Right lobe of liver (tissue), 6 donors: ENCODE results near the gene AVPR2. TPM values are rescaled to one million over a fixed set of nuclear protein-coding genes. Genes with fewer than 3 reads are reported as not detected.
A peak's percentile ranks its signal among the peaks of the same experiment; 100 is the strongest.

ENCODE experiments used
- ATAC-seq, 4 donors: fragments of 200-7000 bp; cut with Tn5 transposase; one replicate each; pipeline ENCODE4 v1.9.1; 2020; ENCODE audit warnings: mild to moderate bottlenecking in 4 of 4, moderate library complexity in 4 of 4
- DNase-seq, 3 donors: peaks; one replicate each; pipeline ENCODE4 v3.0.0-alpha.2; 2020
- H3K27ac ChIP-seq, 3 donors: fragments of 200-600 bp; one replicate each; pipeline ENCODE4 v1.8.0; 2022
- H3K27me3 ChIP-seq, 2 donors: fragments of 200-600 bp; one replicate each; pipeline ENCODE4 v1.8.0; 2022
- H3K36me3 ChIP-seq, 4 donors: fragments of 200-600 bp; sonication (generic) in 1 of 4; one replicate each; pipeline versions ENCODE4 v1.5.1 to v1.8.0; 2017 to 2022; ENCODE audit warnings: control low read depth in 1 of 4
- H3K4me1 ChIP-seq, 4 donors: fragments of 200-600 bp; sonication (generic) in 1 of 4; one replicate each; pipeline versions ENCODE4 v1.5.1 to v1.8.0; 2017 to 2022; ENCODE audit warnings: control low read depth in 1 of 4
- H3K4me3 ChIP-seq, 3 donors: fragments of 200-600 bp; one replicate each; pipeline ENCODE4 v1.8.0; 2022
- H3K9me3 ChIP-seq, 4 donors: fragments of 200-600 bp; sonication (generic) in 1 of 4; one replicate each; pipeline versions ENCODE4 v1.5.1 to v1.8.0; 2017 to 2022; ENCODE audit warnings: control low read depth in 1 of 4
- POLR2A ChIP-seq: fragments of 450-650 bp; IDR thresholded peaks from one replicate; pipeline ENCODE4 v1.6.1; 2017; ENCODE audit warnings: antibody characterized with exemption, mild to moderate bottlenecking
- WGBS: methylation state at CpG from one replicate; pipeline ENCODE4 v1.1.6; 2018; ENCODE audit warnings: low coverage, low lambda C conversion rate; ENCODE audit not compliant: insufficient coverage; ENCODE audit errors: missing lambda C conversion rate; 5-methylcytosine and 5-hydroxymethylcytosine counted together
- intact Hi-C, 2 donors: fragments of 100-400 bp; cut with DNase I; formaldehyde crosslinking; loops; one replicate each; pipeline versions ENCODE4 v1.11.2 to v1.14.1; 2022
- total RNA-seq, 6 experiments: library from RNA; depleted of rRNA in 2 of 6; stranded (reverse); fragments of >200 nt in 2 of 6; fragmentation: NEBNext Ultra II Directional in 3 of 6; extraction: Animal tissue kit (Norgen Biotek cat#: 25700) in 3 of 6; gene quantifications; one replicate each; pipeline versions ENCODE4 v1.1.0 to v1.2.4, GENCODE V29; 2016 to 2023
- TF ChIP-seq, protein P1 (sequence below), 4 donors: fragments of 200-600 bp in 3 of 4; fragments of 450-650 bp in 1 of 4; IDR thresholded peaks; one replicate each; pipeline versions ENCODE4 v1.5.1 to v1.8.0; 2016 to 2022; ENCODE audit warnings: antibody characterized with exemption in 4 of 4, mild to moderate bottlenecking in 2 of 4
- donor health status: DM: no; HTN: yes; CAD: no.
- donor health status: DM: no; HTN: no; CAD: no.
- donor health status: DM: no; HTN: no; CAD: no.
- donor health status: DM: no; HTN: yes; CAD: no.
- donor health status: DM: no; HTN: yes; CAD: no.

AVPR2 gene
- total RNA-seq, 6 experiments from 2014 or later: 0.31 TPM; not detected in 5

- Histone ChIP-seq H3K36me3 (no peaks in the 10 kb centered on the region), H3K27ac (no peak overlapping the region), H3K4me3 (peak overlapping the region; percentile 40 to 97 (median 46)), H3K27me3 (no peaks in the 10 kb centered on the region), H3K4me1 (peaks cover 0 to 13% (median 4%) of the 10 kb centered on the region in 4 donors), H3K9me3 (no peaks in the 10 kb centered on the region)
- WGBS: 44% methylated on average over 8 of the region's 32 CpGs
- ATAC-seq (peak; percentile 27 to 54 (median 34)), DNase-seq (peak in 1 of 3 donors; percentile 37)
- intact Hi-C loops: no loop called here
- TF ChIP-seq, protein P1, sequence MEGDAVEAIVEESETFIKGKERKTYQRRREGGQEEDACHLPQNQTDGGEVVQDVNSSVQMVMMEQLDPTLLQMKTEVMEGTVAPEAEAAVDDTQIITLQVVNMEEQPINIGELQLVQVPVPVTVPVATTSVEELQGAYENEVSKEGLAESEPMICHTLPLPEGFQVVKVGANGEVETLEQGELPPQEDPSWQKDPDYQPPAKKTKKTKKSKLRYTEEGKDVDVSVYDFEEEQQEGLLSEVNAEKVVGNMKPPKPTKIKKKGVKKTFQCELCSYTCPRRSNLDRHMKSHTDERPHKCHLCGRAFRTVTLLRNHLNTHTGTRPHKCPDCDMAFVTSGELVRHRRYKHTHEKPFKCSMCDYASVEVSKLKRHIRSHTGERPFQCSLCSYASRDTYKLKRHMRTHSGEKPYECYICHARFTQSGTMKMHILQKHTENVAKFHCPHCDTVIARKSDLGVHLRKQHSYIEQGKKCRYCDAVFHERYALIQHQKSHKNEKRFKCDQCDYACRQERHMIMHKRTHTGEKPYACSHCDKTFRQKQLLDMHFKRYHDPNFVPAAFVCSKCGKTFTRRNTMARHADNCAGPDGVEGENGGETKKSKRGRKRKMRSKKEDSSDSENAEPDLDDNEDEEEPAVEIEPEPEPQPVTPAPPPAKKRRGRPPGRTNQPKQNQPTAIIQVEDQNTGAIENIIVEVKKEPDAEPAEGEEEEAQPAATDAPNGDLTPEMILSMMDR (IDR thresholded peaks at IDR 0.05): no peak
- no peak for TF ChIP-seq POLR2A
Observed at GRCh38 chrX:153935326-153935851, 30.9 kb downstream of the AVPR2 start.

- no peaks in the 10 kb centered on the region for H3K36me3 ChIP-seq
- TF ChIP-seq, protein P1 (IDR thresholded peaks at IDR 0.05): no peak
- TF ChIP-seq POLR2A: no peak
- H3K27ac ChIP-seq: no peak overlapping the region
- H3K9me3 ChIP-seq: no peaks in the 10 kb centered on the region
- H3K4me1 ChIP-seq: peaks cover 0 to 13% (median 4%) of the 10 kb centered on the region in 4 donors
- no peaks in the 10 kb centered on the region for H3K27me3 ChIP-seq
- ATAC-seq (no peak), DNase-seq (no peak)
- intact Hi-C loops: no loop called here
- 65% methylated on average over 2 of the region's 3 CpGs for WGBS
- no peak overlapping the region for H3K4me3 ChIP-seq
Observed at GRCh38 chrX:153937056-153937455, 32.6 kb downstream of the AVPR2 start.

DNA sequence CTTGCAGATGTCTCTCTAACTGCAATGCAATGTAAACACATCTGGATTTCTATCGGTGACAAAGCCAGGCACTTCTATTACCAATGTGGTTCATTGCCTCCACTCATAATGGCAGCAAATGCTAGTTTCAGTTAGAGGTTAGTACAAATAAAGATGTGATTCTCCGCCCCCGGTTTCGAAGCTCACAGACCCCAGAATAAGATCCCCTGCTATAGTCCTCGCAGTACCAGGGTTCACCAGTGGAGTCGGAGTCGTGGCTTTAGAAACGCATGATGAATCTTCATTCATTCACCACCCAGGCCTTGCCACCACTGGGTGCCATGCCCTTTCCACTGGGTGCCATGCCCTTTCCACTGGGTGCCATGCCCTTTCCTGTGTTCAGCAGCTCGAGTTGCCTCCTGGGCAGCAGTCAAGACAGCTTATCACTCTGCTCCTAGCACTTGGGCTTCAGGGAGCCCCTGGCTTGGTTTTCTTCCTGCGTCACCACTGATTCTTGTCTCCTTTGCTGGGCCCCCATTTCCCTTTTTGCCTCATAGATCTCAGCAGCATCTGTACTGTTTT lies 33.8 kb downstream of the AVPR2 start:
- ATAC-seq (no peak), DNase-seq (no peak)
- no peak for TF ChIP-seq POLR2A
- TF ChIP-seq, protein P1 (IDR thresholded peaks at IDR 0.05): no peak
- no peaks in the 10 kb centered on the region for H3K9me3 ChIP-seq
- no peaks in the 10 kb centered on the region for H3K27me3 ChIP-seq
- 77% methylated on average over 5 of the region's 10 CpGs for WGBS
- H3K4me1 ChIP-seq: peaks cover 0 to 13% (median 4%) of the 10 kb centered on the region in 4 donors
- H3K27ac ChIP-seq: no peak overlapping the region
- intact Hi-C loops: no loop called here
- no peak overlapping the region for H3K4me3 ChIP-seq
- H3K36me3 ChIP-seq: no peaks in the 10 kb centered on the region

- ATAC-seq: no peak
- Histone ChIP-seq H3K27me3 (no peaks in the 10 kb centered on the region), H3K36me3 (no peaks in the 10 kb centered on the region), H3K4me3 (no peak overlapping the region), H3K4me1 (peaks cover 0 to 5% (median 0%) of the 10 kb centered on the region in 4 donors), H3K27ac (no peak overlapping the region), H3K9me3 (no peaks in the 10 kb centered on the region)
- 46% methylated on average over 4 of the region's 7 CpGs for WGBS
- no peak for TF ChIP-seq POLR2A
- TF ChIP-seq, protein P1 (IDR thresholded peaks at IDR 0.05): no peak
- no peak for DNase-seq
- intact Hi-C loops: no loop called here
Observed at GRCh38 chrX:153939573-153939972, 35.1 kb downstream of the AVPR2 start.
